Measurements from ENCODE around the gene OR11H6.
"Not testable (repeated sequence)": the region's sequence is repeated elsewhere in the genome, so short reads cannot be mapped to it uniquely, and the experiment has no call there.

Gene OR11H6, protein sequence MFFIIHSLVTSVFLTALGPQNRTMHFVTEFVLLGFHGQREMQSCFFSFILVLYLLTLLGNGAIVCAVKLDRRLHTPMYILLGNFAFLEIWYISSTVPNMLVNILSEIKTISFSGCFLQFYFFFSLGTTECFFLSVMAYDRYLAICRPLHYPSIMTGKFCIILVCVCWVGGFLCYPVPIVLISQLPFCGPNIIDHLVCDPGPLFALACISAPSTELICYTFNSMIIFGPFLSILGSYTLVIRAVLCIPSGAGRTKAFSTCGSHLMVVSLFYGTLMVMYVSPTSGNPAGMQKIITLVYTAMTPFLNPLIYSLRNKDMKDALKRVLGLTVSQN

DNA sequence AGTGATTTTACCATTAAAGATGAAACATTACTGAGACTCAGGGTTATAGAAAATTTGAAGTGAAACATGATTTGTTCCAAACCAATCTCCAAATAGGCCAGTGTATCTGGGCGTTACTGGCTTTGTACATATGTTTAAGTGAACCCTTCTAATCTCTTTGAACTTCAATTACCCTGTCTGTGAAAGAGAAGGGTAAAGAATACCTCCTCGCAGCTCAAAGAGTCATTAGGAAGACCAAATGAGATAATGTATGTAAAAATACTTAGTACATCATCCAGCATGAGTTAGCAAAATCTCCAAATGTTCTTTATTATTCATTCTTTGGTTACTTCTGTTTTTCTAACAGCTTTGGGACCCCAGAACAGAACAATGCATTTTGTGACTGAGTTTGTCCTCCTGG is at the start of gene OR11H6:
OR11H6 (plus strand) TSS at position 301 of the 400 bp plus-strand sequence; CDS start at position 301, 0 bp downstream.
- Histone ChIP-seq H3K36me3 (ENCODE audit: control insufficient read depth, insufficient read depth, low read length) (no peaks in the 10 kb centered on the region), H3K4me3 (replicated peaks; ENCODE audit: low read depth, low read length) (no peak within 1 kb of the TSS), H3K27me3 (replicated peaks; ENCODE audit: control insufficient read depth, insufficient read depth, low read length) (no peaks in the 10 kb centered on the region)
- TF ChIP-seq, protein P1, sequence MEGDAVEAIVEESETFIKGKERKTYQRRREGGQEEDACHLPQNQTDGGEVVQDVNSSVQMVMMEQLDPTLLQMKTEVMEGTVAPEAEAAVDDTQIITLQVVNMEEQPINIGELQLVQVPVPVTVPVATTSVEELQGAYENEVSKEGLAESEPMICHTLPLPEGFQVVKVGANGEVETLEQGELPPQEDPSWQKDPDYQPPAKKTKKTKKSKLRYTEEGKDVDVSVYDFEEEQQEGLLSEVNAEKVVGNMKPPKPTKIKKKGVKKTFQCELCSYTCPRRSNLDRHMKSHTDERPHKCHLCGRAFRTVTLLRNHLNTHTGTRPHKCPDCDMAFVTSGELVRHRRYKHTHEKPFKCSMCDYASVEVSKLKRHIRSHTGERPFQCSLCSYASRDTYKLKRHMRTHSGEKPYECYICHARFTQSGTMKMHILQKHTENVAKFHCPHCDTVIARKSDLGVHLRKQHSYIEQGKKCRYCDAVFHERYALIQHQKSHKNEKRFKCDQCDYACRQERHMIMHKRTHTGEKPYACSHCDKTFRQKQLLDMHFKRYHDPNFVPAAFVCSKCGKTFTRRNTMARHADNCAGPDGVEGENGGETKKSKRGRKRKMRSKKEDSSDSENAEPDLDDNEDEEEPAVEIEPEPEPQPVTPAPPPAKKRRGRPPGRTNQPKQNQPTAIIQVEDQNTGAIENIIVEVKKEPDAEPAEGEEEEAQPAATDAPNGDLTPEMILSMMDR (IDR thresholded peaks at IDR 0.05; ENCODE audit: insufficient read depth, low read length, poor library complexity, severe bottlenecking), result no peak
- no peak for DNase-seq (ENCODE audit: extremely low read depth, insufficient read length)

GRCh38 chr14:20174205-20174604 is 49.3 kb upstream of the OR11H6 start:
- H3K27me3 ChIP-seq (replicated peaks; ENCODE audit: control insufficient read depth, insufficient read depth, low read length); H3K36me3 ChIP-seq (ENCODE audit: control insufficient read depth, insufficient read depth, low read length); H3K4me3 ChIP-seq (replicated peaks; ENCODE audit: low read depth, low read length); DNase-seq (ENCODE audit: extremely low read depth, insufficient read length): not testable (repeated sequence)

DNA sequence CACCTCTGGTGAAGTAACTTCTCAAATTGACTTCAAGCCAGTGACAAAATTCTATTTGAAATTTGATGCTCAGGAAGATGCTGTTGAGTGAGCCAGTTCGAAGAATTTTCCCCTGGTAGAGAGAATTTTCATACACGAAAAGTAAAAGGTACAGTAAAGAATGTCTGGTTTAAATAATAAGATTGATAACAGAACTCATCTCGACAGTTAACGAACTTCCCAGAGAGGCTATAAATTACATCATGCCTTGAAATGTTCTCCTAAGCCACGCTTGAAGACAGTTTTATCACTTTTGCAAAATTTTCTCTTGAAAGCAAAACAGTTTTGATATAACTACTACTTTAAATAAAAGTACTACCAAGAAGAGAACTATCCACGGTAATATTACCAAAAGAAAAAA is 47.2 kb upstream of the OR11H6 start:
- TF ChIP-seq, protein P1 (IDR thresholded peaks at IDR 0.05; ENCODE audit: insufficient read depth, low read length, poor library complexity, severe bottlenecking), result no peak
- no peak for DNase-seq (ENCODE audit: extremely low read depth, insufficient read length)
- Histone ChIP-seq H3K36me3 (ENCODE audit: control insufficient read depth, insufficient read depth, low read length) (no peaks in the 10 kb centered on the region), H3K4me3 (replicated peaks; ENCODE audit: low read depth, low read length) (no peak overlapping the region), H3K27me3 (replicated peaks; ENCODE audit: control insufficient read depth, insufficient read depth, low read length) (no peaks in the 10 kb centered on the region)

DNA sequence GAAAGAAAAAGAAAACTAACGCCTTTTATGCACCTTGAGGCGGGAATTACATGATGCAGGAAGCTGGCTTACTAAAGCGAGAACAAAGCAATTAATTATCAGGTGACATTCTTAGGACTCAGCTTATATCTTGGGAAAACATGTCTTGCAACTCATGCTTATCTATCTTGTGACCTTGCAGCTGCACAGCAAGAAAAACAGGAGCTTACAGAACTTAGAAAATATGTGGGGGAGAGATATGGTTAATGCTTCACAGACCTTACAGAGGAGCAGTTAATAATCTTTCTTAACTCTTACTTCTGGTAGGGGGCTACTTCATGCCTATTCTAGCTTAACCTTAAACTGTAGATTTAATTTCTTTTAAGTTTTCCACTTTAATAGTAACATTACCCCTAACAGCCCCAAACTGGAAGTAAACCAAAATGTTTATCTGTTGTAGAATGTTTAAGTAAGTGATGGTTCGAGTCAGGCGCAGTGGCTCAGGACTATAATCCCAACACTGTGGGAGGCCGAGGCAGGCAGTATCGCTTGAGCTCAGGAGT is 46.0 kb upstream of the OR11H6 start:
- no peak for DNase-seq (ENCODE audit: extremely low read depth, insufficient read length)
- H3K4me3 ChIP-seq (replicated peaks; ENCODE audit: low read depth, low read length), result no peak overlapping the region
- H3K27me3 ChIP-seq (replicated peaks; ENCODE audit: control insufficient read depth, insufficient read depth, low read length), result no peaks in the 10 kb centered on the region
- H3K36me3 ChIP-seq (ENCODE audit: control insufficient read depth, insufficient read depth, low read length), result no peaks in the 10 kb centered on the region
- TF ChIP-seq, protein P1 (IDR thresholded peaks at IDR 0.05; ENCODE audit: insufficient read depth, low read length, poor library complexity, severe bottlenecking), result no peak

DNA sequence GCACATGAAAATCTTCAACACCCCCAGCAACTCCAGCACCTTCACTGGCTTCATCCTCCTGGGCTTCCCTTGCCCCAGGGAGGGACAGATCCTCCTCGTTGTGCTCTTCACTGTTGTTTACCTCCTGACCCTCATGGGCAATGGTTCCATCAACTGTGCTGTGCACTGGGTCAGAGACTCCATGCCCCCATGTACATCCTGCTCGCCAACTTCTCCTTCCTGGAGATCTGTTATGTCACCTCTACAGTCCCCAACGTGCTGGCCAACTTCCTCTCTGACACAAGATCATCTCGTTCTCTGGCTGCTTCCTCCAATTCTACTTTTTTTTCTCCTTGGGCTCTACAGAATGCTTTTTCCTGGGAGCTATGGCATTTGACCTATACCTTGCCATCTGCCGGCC is 44.3 kb upstream of the OR11H6 start:
- Histone ChIP-seq H3K4me3 (replicated peaks; ENCODE audit: low read depth, low read length) (no peak overlapping the region), H3K36me3 (ENCODE audit: control insufficient read depth, insufficient read depth, low read length) (no peaks in the 10 kb centered on the region), H3K27me3 (replicated peaks; ENCODE audit: control insufficient read depth, insufficient read depth, low read length) (no peaks in the 10 kb centered on the region)
- DNase-seq (ENCODE audit: extremely low read depth, insufficient read length), result no peak
- TF ChIP-seq, protein P1 (IDR thresholded peaks at IDR 0.05; ENCODE audit: insufficient read depth, low read length, poor library complexity, severe bottlenecking), result no peak

- Histone ChIP-seq H3K27me3 (replicated peaks; ENCODE audit: control insufficient read depth, insufficient read depth, low read length) (no peaks in the 10 kb centered on the region), H3K36me3 (ENCODE audit: control insufficient read depth, insufficient read depth, low read length) (no peaks in the 10 kb centered on the region), H3K4me3 (replicated peaks; ENCODE audit: low read depth, low read length) (no peak overlapping the region)
- no peak for DNase-seq (ENCODE audit: extremely low read depth, insufficient read length)
- TF ChIP-seq, protein P1 (IDR thresholded peaks at IDR 0.05; ENCODE audit: insufficient read depth, low read length, poor library complexity, severe bottlenecking), result no peak
These were observed 43.6 kb upstream of the OR11H6 start for GRCh38 chr14:20179880-20180279.

Data from GM06990 (cell line).